Measurements from ENCODE around the gene CARD18.

- TF ChIP-seq, protein P1, sequence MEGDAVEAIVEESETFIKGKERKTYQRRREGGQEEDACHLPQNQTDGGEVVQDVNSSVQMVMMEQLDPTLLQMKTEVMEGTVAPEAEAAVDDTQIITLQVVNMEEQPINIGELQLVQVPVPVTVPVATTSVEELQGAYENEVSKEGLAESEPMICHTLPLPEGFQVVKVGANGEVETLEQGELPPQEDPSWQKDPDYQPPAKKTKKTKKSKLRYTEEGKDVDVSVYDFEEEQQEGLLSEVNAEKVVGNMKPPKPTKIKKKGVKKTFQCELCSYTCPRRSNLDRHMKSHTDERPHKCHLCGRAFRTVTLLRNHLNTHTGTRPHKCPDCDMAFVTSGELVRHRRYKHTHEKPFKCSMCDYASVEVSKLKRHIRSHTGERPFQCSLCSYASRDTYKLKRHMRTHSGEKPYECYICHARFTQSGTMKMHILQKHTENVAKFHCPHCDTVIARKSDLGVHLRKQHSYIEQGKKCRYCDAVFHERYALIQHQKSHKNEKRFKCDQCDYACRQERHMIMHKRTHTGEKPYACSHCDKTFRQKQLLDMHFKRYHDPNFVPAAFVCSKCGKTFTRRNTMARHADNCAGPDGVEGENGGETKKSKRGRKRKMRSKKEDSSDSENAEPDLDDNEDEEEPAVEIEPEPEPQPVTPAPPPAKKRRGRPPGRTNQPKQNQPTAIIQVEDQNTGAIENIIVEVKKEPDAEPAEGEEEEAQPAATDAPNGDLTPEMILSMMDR (conservative IDR thresholded peaks at IDR 0.05; ENCODE audit: low read depth, low read length), result no peak
- TF ChIP-seq EZH2phosphoT487 (IDR thresholded peaks at IDR 0.05; ENCODE audit: borderline replicate concordance, low read length), result no peak
Measured at GRCh38 chr11:105109321-105109720, 30.2 kb downstream of the CARD18 start.

All from PC-3 (cell line).